G401 (cell line): ENCODE data around the gene ARHGAP26. TPM values are rescaled to one million over a fixed set of nuclear protein-coding genes. Genes with fewer than 3 reads are reported as not detected.
A peak's percentile ranks its signal among the peaks of the same experiment; 100 is the strongest.
"Not testable (repeated sequence)": the region's sequence is repeated elsewhere in the genome, so short reads cannot be mapped to it uniquely, and the experiment has no call there.

Experiments used
- DNase-seq: peaks from one replicate; pipeline ENCODE4 v3.0.0-alpha.2; 2015; ENCODE audit warnings: low spot score
- in situ Hi-C: cut with HindIII; loops from 2 replicates; pipeline ENCODE4 v1.10.0; 2016; ENCODE audit warnings: low sequenced_read_pairs, mixed read lengths
- total RNA-seq: library from RNA; depleted of rRNA; stranded (reverse); fragments of >200 nt; shearing (Covaris generic); gene quantifications from 2 replicates; pipeline ENCODE4 v1.2.3, GENCODE V29; 2014

The ARHGAP26 gene
- total RNA-seq, 1 experiment from 2014 or later: not detected

GRCh38 chr5:143071927-143072326 lies 301.8 kb downstream of the ARHGAP26 start:
- DNase-seq: no peak
- in situ Hi-C loops: no loop called here

DNA sequence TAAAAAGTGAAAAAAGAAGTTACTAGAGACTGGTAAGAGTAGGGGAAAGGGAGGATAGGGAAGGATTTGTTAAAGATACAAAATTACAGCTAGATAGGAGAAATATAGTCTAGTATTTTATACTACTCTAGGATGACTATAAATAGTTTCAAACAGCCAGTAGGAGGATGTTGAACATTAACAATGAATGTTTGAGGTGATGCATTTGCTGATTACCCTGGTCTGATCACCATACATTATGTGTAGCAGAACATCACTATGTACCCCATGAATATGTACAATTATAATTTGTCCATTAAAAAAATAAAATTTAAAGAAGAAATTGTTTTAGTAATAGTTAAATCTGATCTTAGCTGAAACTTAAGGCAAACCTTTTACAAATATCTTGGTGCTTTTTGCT lies 302.6 kb downstream of the ARHGAP26 start:
- in situ Hi-C loops: no loop called here

GRCh38 chr5:143073766-143074165 lies 303.6 kb downstream of the ARHGAP26 start:
- in situ Hi-C loops: no loop called here
- no peak for DNase-seq

More for the DNA sequence above, 302.6 kb downstream of the ARHGAP26 start:
- DNase-seq: no peak

DNA sequence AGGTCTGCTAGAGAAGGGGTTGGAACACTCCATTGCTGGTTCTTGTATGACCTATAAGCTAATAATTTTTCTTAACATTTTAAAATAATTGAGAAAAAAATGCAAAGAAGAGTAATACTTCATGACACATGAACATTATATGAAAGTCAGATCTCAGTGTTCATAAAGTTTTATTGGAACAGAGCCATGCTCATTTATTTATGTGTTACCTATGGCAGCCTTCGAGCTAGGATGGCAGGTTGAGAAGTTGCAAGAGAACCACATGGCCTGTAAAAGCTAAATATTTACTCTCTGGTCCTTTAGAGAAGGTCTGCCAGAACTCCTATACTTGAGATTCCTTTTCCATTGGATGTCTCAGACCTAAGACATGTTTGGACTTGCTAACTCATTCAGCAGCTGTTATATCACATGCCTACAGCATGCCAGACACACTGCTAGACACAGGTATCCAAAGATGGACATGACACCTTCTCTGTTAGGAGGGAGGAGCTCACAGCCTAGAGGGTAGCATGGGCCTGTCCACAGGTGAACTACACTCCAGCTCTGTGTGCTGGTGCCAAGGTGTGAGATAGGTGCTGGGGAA lies 304.3 kb downstream of the ARHGAP26 start:
- DNase-seq: no peak
- in situ Hi-C loops: no loop called here

DNA sequence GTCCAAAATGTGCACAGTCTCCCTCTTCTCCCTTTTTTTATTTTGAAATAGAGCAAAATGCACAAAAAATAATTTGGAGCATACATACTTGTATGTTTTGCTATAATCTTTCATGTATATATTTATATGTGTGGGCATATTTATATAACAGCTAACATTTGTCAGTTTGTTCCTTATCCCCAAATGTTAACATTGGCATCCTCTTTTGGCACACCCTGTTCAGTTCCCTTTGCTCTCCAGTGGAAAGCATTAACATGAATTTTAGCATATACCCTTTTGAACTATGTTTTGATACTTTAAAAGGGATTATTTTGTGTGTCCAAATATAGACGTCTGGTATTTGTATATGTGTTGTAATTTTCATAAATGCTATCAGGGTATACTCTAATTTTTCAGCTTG lies 306.2 kb downstream of the ARHGAP26 start:
- DNase-seq: no peak
- in situ Hi-C loops: no loop called here

GRCh38 chr5:143077453-143078103 lies 307.4 kb downstream of the ARHGAP26 start:
- DNase-seq: no peak
- in situ Hi-C loops: no loop called here

DNA sequence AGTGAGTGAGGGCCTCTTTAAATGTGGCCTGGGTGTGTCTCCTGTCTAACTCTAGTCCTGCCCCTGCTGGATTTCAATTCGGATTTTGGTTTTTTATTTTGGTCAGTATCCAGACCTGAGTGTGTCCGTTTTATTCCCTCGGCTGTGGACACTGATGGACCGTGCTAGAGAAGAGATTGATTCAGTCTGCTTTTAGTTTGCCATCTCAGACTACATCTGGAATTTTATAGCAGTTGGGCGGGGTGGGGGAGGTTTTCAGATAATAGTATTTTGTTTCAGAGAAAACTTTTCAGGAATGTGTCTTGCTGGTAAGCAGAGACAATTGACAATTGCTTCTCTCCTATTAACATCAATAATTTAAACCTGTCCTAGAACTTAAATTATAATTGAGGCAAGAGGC lies 308.1 kb downstream of the ARHGAP26 start:
- no peak for DNase-seq
- in situ Hi-C loops: no loop called here

- DNase-seq: no peak
- in situ Hi-C loops: no loop called here
Observed at GRCh38 chr5:143078971-143079370, 308.8 kb downstream of the ARHGAP26 start.

DNA sequence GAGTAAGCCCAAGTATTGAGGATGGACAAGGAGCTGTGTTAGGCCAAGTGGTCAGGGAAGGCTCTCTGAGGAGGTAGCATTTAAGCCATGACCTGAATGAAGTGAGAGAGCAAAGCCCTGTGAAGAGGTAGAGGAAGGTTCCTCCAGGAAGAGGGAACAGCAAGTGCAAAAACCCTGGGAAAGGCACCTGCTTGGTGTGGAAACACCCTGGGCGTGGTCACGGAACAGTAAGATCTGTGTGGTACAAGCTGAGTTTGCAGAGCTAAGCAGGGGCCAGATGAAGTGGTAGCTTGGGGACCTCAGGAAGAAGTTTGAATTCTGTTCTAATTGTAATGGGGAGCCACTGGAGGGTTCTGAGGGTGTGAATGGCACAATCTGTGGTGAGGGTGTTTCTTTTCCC lies 310.2 kb downstream of the ARHGAP26 start:
- in situ Hi-C loops: no loop called here
- no peak for DNase-seq

DNA sequence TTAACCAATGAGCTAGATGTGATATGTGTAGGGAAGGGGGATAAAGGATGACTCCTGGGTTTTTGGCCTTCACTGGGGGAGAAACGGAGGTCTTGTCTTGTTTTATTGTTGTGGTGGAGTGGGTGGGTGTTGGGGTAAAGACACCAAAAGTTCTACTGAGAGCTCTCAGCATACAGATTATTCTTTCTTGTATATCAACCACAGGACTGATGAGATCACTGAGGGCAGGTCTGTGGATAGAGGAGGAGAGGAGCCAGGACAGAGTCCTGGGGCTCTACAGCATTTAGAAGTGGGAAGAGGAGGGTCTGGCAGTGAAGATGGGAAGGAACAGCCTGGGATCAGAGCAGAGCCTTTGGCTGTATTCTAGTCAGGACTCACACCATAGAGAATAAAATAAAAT lies 310.8 kb downstream of the ARHGAP26 start:
- no peak for DNase-seq
- in situ Hi-C loops: no loop called here

GRCh38 chr5:143083006-143083405 lies 312.8 kb downstream of the ARHGAP26 start:
- in situ Hi-C loops: no loop called here
- DNase-seq: no peak

DNA sequence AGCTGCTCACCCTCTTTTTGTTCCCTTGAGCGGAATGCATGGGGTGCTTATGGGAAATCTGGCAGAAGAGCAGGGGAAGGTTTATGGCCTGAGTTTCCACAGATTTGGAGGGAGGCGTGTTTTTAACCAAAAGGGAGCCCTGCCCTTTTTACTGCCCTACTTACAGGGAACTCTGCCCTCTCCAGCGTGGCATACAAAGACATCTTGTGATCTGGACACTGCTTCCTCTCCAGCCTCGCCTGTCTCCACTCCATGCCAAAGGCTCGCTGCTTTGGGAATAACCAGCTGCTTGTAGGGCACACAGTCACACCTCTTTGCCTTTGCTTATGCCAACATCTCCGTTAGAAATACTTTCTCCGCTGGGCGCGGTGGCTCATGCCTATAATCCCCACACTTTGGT lies 314.2 kb downstream of the ARHGAP26 start:
- in situ Hi-C loops: no loop called here
- peak; percentile 27 for DNase-seq

DNA sequence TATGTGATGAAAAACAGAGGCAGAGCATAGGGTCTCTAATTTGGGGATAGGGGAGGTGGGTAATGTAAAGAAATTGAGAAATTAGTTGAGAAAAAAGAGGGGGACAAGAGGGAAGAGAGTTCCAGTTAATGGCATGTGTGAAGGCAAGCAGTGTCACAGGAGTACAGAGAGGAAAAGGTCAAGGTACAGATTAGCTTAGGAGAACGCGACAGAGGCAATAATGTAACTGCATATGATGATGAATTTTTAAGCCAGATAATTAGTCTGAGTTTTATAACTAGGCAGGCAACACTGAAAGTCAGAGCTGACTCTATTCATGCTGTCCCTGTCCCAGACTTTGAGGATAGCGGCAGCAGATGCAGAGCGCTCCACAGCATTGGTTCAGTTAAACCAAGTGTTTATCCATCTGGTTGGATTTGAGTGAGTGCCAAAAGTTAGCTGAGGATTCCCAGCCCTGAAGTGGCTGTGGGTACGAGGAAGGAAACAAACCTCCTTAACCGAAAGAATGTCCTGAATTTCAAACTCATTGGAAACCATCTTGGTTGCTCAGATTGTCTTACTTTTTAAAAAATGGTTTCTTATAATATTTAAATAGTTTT lies 315.2 kb downstream of the ARHGAP26 start:
- in situ Hi-C loops: no loop called here
- DNase-seq: peak; percentile 76

DNA sequence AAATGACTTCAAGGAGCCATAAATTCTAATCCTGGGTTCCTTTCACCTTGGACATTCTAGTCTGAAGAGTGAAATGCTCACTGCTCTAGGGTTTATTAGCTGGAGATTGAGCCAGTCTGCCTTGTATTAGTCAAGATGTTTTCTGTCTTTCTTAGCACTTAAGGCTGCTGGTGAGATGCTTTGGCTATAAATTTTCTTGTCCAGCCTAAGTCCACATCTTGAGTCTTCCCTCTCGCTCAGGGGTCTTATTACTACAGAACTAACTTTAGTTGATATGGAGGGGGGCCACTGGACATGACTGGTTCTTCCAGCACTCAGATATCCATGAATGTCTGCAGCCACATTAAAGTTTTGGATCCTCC lies 316.4 kb downstream of the ARHGAP26 start:
- in situ Hi-C loops: no loop called here
- no peak for DNase-seq

GRCh38 chr5:143086908-143087637 lies 316.9 kb downstream of the ARHGAP26 start:
- in situ Hi-C loops: no loop called here
- DNase-seq: no peak

DNA sequence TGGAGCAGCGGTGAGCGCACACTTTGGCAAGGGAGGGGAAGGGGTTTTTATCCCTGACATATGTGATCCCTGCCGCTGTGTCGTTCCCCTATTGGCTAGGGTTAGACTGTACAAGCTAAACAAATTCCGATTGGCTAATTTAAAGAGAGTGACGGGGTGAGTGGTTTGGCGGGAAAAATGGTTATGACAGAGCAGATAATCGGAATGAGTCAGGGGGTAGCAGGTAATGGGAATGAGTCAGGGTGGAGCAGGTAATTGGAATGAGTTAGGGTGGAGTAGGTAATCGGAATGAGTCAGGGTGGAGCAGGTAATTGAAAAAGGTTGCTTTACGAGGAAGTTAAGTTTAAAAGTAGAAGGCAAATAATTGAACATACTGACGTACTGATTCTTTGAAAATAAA lies 318.5 kb downstream of the ARHGAP26 start:
- in situ Hi-C loops, DNase-seq: not testable (repeated sequence)

GRCh38 chr5:143090044-143090443 lies 319.9 kb downstream of the ARHGAP26 start:
- DNase-seq, in situ Hi-C loops: not testable (repeated sequence)

- DNase-seq, in situ Hi-C loops: not testable (repeated sequence)
Observed at GRCh38 chr5:143092711-143093451, 322.7 kb downstream of the ARHGAP26 start.

- DNase-seq: no peak
- in situ Hi-C loops: no loop called here
Observed at GRCh38 chr5:143093452-143094086, 323.4 kb downstream of the ARHGAP26 start.
